NCI-H187 (cell line): ENCODE results near the gene RNF7.
"Not testable (repeated sequence)": the region's sequence is repeated elsewhere in the genome, so short reads cannot be mapped to it uniquely, and the experiment has no call there.

ENCODE experiments used
- DNase-seq, 2 experiments: peaks; one replicate each; lab custom pipeline; 2025; lab: John Stamatoyannopoulos, UW

The RNF7 gene

GRCh38 chr3:141782386-141782932 is 44.4 kb downstream of the RNF7 start:
- no peak for DNase-seq

GRCh38 chr3:141783632-141784031 is 45.5 kb downstream of the RNF7 start:
- no peak for DNase-seq

DNA sequence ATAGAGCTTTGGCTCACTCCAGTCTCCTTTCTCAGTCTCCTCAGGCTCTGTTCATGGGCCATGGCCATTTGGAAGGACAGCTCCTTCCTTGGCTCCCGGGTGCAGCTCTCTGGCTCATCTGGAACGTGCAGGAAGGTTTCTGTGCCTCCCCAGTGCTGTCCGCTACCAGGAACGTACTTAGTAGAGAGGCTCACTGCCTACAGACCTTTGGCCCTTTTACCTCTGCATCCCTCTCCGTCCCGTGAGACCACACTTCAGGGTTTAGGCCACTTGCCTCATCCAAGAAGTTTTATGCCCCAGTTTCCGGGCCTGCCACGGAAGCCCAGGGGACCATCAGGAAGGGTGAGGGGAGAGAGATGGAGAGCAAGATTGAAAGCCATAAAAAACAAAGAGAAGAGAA is 46.0 kb downstream of the RNF7 start:
- DNase-seq, result no peak

DNA sequence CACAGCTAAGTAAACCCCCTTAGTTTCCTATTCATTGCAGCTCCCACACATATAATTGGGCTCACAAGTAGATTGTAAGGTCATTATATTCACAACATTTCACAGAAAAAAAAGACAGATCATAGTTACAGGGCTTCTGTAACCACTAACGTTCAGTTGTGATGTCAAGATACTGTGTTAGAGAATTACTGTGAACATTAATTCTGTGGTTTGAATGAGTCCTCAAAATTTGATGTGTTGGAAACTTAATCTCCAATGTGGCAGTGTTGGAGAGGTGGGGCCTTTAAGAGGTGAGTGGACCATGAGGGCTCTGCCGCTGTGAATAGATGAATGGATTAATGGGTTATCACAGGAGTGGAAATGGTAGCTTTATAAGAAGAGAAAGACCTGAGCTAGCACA is 46.4 kb downstream of the RNF7 start:
- no peak for DNase-seq

GRCh38 chr3:141788149-141788548 is 50.1 kb downstream of the RNF7 start:
- DNase-seq, result no peak

DNA sequence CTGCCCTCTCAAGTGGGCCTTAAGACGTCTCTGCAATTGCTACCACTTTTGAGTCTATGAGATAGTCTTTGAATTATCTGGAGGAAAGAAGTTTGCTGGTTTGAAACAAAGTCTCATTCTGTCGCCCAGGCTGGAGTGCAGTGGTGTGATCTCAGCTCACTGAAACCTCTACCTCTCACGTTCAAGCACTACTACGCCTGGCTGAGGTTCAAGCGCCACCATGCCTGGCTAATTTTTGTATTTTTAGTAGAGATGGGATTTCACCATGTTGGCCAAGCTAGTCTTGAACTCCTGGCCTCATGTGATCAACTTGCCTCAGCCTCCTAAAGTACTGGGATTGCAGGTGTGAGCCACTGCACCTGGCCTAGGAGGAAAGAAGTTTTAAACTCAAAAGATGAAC is 50.7 kb downstream of the RNF7 start:
- DNase-seq, result not testable (repeated sequence)

DNA sequence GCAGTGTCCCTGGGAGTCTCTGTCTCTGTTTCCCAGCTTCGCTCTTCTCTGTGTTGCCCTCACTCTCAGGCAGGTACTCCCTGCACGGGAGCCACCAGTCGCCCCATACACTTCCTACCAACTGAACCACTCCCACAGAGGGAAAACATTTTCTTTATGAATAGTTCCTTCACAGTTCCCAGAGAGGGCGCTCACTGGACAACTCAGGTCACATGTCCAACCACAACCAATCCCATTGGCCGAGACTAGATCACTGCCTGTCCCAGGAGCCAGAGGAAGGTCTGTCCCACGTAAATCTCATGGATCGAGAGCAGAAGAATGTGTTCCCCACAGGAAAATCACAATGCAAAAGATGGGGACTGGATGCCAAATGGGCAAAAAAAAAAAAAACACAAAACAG is 51.2 kb downstream of the RNF7 start:
- no peak for DNase-seq

- DNase-seq, result no peak
Observed at GRCh38 chr3:141790171-141790570, 52.1 kb downstream of the RNF7 start.

GRCh38 chr3:141792495-141792894 is 54.4 kb downstream of the RNF7 start:
- no peak for DNase-seq

- DNase-seq, result no peak
Observed at GRCh38 chr3:141793476-141794260, 55.6 kb downstream of the RNF7 start.

DNA sequence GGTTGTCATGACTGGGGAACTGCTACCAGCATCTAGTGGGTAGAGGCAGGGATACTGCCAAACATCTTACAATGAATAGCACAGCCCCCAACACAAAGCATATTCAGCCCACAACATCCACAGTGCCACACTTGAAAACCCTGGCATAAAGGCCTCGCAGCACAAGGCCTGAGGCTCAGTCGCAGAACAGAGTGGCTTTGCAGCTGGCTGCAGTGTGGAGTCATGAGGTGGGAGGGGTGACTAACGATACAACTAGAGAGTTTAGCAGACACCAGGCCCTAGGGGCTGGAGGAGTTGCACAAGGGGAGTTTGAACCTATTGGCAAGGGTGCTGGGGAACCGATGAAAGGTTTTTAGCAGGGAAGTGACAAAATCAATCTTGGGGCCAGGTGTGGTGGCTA is 57.2 kb downstream of the RNF7 start:
- no peak for DNase-seq

DNA sequence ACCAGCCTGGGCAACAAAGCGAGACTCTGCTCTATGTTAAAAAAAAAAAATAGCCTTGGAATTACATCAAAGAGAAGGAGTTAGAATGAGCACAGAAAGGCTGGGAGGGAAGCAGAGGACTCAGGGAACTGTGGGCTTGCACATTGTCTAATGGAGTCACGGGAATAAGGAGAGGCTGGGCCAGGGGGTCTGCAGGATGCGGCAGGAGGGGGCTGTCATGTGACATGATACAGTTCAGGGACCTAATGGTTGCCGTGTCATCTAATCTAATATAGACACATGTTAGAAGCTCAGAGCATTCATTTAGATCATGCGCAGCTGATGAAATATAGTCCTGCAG is 57.6 kb downstream of the RNF7 start:
- no peak for DNase-seq

DNA sequence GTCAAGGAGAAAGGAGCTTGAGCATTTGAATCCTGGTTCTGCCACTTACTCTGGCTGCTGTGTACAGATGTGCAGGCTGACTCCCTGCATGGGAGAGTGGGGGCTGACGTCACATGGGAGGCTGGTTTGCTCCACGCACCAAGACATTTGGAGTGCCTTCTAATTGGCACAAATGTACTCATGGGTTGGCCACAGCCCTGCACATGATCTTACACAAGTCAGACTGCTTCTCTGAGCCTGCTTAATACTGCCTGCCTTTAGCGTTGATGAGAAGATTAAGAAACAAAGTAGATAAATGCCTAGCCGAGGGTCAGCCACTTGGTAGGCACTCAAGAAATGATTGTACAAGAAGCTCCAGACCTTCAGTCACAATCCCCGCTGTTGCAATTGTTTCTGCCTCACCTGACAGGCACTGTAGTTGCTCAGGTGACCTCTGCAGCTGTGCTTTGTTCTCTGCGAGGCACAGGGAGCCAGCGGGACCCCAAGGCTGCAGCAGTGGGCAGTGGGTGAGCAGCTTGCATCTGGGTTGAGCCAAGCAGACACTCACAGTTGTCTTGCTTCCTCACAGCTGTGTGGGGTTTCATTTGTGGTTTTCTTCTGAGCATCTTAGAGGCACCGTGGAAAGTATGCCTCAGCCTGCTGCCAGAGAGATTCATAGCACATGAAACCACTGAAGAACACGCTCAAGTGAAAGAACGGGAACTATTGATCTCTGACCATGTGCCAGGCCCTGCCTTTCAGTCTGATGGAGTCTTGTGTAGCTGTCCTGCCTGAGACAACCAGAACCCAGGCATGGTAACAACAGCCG is 58.2 kb downstream of the RNF7 start:
- DNase-seq, result peak; percentile 37 to 85
